K562 (cell line): ENCODE data around the gene SHISAL2B. TPM values are rescaled to one million over a fixed set of nuclear protein-coding genes. Genes with fewer than 3 reads are reported as not detected.

Experiments used
- ATAC-seq: fragments of 200-7000 bp; cut with Tn5 transposase; 3 replicates; pipeline ENCODE4 v1.9.1; 2020; ENCODE audit warnings: moderate library complexity
- BruUV-seq: library from RNA; stranded (reverse); fragments of 400-500 nt; replicated peaks from 2 replicates; lab custom pipeline; 2021; lab: Mats Ljungman, UMichigan
- CTCF ChIA-PET: fragments of 300-600 bp; formaldehyde crosslinking; extraction: SDS; loops from one replicate; lab custom pipeline; 2021; ENCODE audit warnings: low intra/inter-chr PET ratio; lab: Yijun Ruan, JAX
- POLR2A ChIA-PET: fragments of 300-600, 350-650 bp; sonication (Branson Sonifier 250); formaldehyde crosslinking; extraction: SDS; loops from one replicate; lab custom pipeline; 2021; ENCODE audit warnings: antibody characterized with exemption, inconsistent platforms; lab: Yijun Ruan, JAX
- DNase-seq, 4 experiments: peaks; one replicate each; pipeline versions ENCODE4 v3.0.0 to v3.0.0-alpha.2; 2011 to 2018; ENCODE audit warnings: low spot score in 3 of 4, mixed read lengths in 3 of 4; ENCODE audit errors: extremely low read depth in 1 of 4
- FAIRE-seq: peaks from 2 replicates; lab custom pipeline; 2011; peaks lifted over from hg19 to GRCh38; lab: Jason Lieb, UNC
- H2AFZ ChIP-seq: 2 replicates; pipeline ENCODE4 v1.6.0; 2011; ENCODE audit warnings: low read depth, low read length, control low read depth, inconsistent platforms
- H3K27ac ChIP-seq: fragments of 200-600 bp; 3 replicates; pipeline ENCODE4 v1.8.0; 2011; ENCODE audit warnings: low read depth, mild to moderate bottlenecking, control low read depth, inconsistent platforms, low read length, moderate library complexity, mixed read lengths; ENCODE audit errors: extremely low read depth
- H3K27me3 ChIP-seq, 2 experiments: fragments of 300-600 bp in 1 of 2; 2 replicates in 1 of 2; 3 replicates in 1 of 2; pipeline versions ENCODE4 v1.6.0 to v1.8.0; 2011; ENCODE audit warnings: inconsistent platforms in 2 of 2, low read length in 2 of 2, mild to moderate bottlenecking in 1 of 2, mixed read lengths in 1 of 2, moderate library complexity in 1 of 2; ENCODE audit not compliant: control insufficient read depth in 2 of 2, insufficient read depth in 2 of 2
- H3K36me3 ChIP-seq: fragments of 300-600 bp; 3 replicates; pipeline ENCODE4 v1.8.0; 2011; ENCODE audit warnings: mild to moderate bottlenecking, low read length, inconsistent platforms; ENCODE audit not compliant: control insufficient read depth, insufficient read depth
- H3K4me1 ChIP-seq, 2 experiments: fragments of 200-600 bp in 1 of 2; replicated peaks in 1 of 2; 2 replicates in 1 of 2; 3 replicates in 1 of 2; pipeline versions ENCODE4 v1.5.1 to v1.8.0; 2011; ENCODE audit warnings: inconsistent platforms in 2 of 2, low read length in 2 of 2, mild to moderate bottlenecking in 1 of 2, mixed read lengths in 1 of 2, moderate library complexity in 1 of 2; ENCODE audit not compliant: control insufficient read depth in 2 of 2, insufficient read depth in 2 of 2
- H3K4me2 ChIP-seq: 2 replicates; pipeline ENCODE4 v1.6.1; 2011; ENCODE audit warnings: low read length, control low read depth, inconsistent platforms, mixed read lengths; ENCODE audit not compliant: insufficient read depth
- H3K4me3 ChIP-seq: fragments of 200-600 bp; sonication (generic), shearing (Covaris generic); 2 replicates; pipeline ENCODE4 v1.5.1; 2016; ENCODE audit warnings: control low read depth, inconsistent platforms
- H3K79me2 ChIP-seq: fragments of 200-600 bp; 3 replicates; pipeline ENCODE4 v1.8.0; 2011; ENCODE audit warnings: low read length, inconsistent platforms; ENCODE audit not compliant: control insufficient read depth, insufficient read depth
- H3K9ac ChIP-seq, 2 experiments: 2 replicates each; pipeline versions ENCODE4 v1.6.0 to v1.6.1; 2011; ENCODE audit warnings: low read depth in 2 of 2, low read length in 2 of 2, control low read depth in 1 of 2, inconsistent platforms in 1 of 2, mild to moderate bottlenecking in 1 of 2, mixed read lengths in 1 of 2; ENCODE audit not compliant: insufficient read depth in 1 of 2
- H3K9me1 ChIP-seq: one replicate; pipeline ENCODE4 v1.6.0; 2011; ENCODE audit warnings: inconsistent platforms, mild to moderate bottlenecking, low read length, moderate library complexity; ENCODE audit not compliant: control insufficient read depth, insufficient read depth
- H3K9me3 ChIP-seq: replicated peaks from 2 replicates; pipeline ENCODE4 v1.5.1; 2011; ENCODE audit warnings: low read depth, low read length, inconsistent platforms; ENCODE audit not compliant: control insufficient read depth, insufficient read depth
- H4K20me1 ChIP-seq: replicated peaks from 2 replicates; pipeline ENCODE4 v1.6.1; 2011; ENCODE audit warnings: low read length, inconsistent platforms, mixed read lengths; ENCODE audit not compliant: control insufficient read depth, insufficient read depth
- ATF7 ChIP-seq: fragments of 450-650 bp; IDR thresholded peaks from 2 replicates; pipeline ENCODE4 v1.7.1; 2014; ENCODE audit warnings: mild to moderate bottlenecking, moderate library complexity
- GTF2E2 ChIP-seq: fragments of 200-800 bp; sonication (Bioruptor generic); IDR thresholded peaks from 2 replicates; pipeline ENCODE4 v1.6.1; 2016; ENCODE audit warnings: missing genetic modification characterization, missing compliant biosample characterization
- HDAC6 ChIP-seq: IDR thresholded peaks from 2 replicates; pipeline ENCODE4 v1.6.1; 2012; ENCODE audit warnings: low read depth, mild to moderate bottlenecking, control low read depth, inconsistent platforms, low read length, moderate library complexity
- MAFG ChIP-seq: fragments of 450-650 bp; conservative IDR thresholded peaks from 2 replicates; pipeline ENCODE4 v1.6.1; 2016; ENCODE audit warnings: missing genetic modification characterization, missing compliant biosample characterization
- PHF8 ChIP-seq: fragments of 200-600 bp; sonication (generic); IDR thresholded peaks from 2 replicates; pipeline ENCODE4 v1.6.1; 2012; ENCODE audit warnings: mixed run types, mild to moderate bottlenecking, inconsistent platforms, low read length, moderate library complexity, borderline replicate concordance
- RCOR1 ChIP-seq, 2 experiments: IDR thresholded peaks; 2 replicates each; pipeline ENCODE4 v1.6.1; 2012; ENCODE audit warnings: low read depth in 2 of 2, low read length in 2 of 2, borderline replicate concordance in 1 of 2, improper control_type of control experiment in 1 of 2
- ZNF197 ChIP-seq: fragments of 200-800 bp; sonication (Bioruptor generic); IDR thresholded peaks from 2 replicates; pipeline ENCODE4 v1.6.1; 2016; ENCODE audit warnings: low read depth, missing genetic modification characterization, missing compliant biosample characterization
- ZNF217 ChIP-seq: sonication (generic); formaldehyde crosslinking; IDR thresholded peaks from 2 replicates; pipeline ENCODE4 v1.8.0; 2022; ENCODE audit warnings: mild to moderate bottlenecking, missing genetic modification reagents
- ZNF75A ChIP-seq: fragments of 450-650 bp; formaldehyde crosslinking; IDR thresholded peaks from 2 replicates; pipeline ENCODE4 v1.4.0; 2020; ENCODE audit warnings: mild to moderate bottlenecking
- ZNF778 ChIP-seq: fragments of 450-650 bp; formaldehyde crosslinking; IDR thresholded peaks from 2 replicates; pipeline ENCODE4 v1.4.0; 2020; ENCODE audit warnings: mild to moderate bottlenecking, moderate library complexity
- WGBS: fragments of 100-300 bp; shearing (Covaris generic); methylation state at CpG from one replicate; pipeline ENCODE4 v1.1.6; 2016; ENCODE audit warnings: low coverage, mixed read lengths; ENCODE audit not compliant: insufficient coverage; ENCODE audit errors: missing lambda C conversion rate; 5-methylcytosine and 5-hydroxymethylcytosine counted together
- in situ Hi-C: fragments of 300-500 bp; cut with MboI; formaldehyde crosslinking; loops from 4 replicates; pipeline ENCODE4 v1.15.0; 2018; ENCODE audit warnings: inconsistent platforms, mixed read lengths
- intact Hi-C: fragments of 100-400 bp; cut with micrococcal nuclease; formaldehyde crosslinking; loops from 2 replicates; pipeline ENCODE4 v1.14.2; 2022
- polyA plus RNA-seq, 8 experiments: library from polyadenylated mRNA; depleted of rRNA in 4 of 8; stranded (reverse) in 5 of 8; unstranded in 3 of 8; fragments of >200 nt; fragmentation: Nextera tagmentation in 2 of 8; fragmentation: Illumina TruSeq in 1 of 8; extraction: Ambion mirVana in 2 of 8; extraction: Trizol in 1 of 8; gene quantifications; 2 replicates each; pipeline versions ENCODE4 v1.2.1 to v1.2.3, GENCODE V29; 2011 to 2014; ENCODE audit warnings: inconsistent platforms in 1 of 8, missing spikeins in 1 of 8
- total RNA-seq, 7 experiments: library from RNA; depleted of rRNA in 6 of 7; stranded (reverse); fragments of >200 nt in 6 of 7; fragmentation: Illumina TruSeq in 2 of 7; extraction: Trizol in 2 of 7; gene quantifications; 2 replicates each; pipeline versions ENCODE4 v1.2.1 to v1.2.3, GENCODE V29; 2011 to 2021; ENCODE audit warnings: low replicate concordance in 1 of 7
- TF ChIP-seq, protein P1 (sequence below): fragments of 450-650 bp; IDR thresholded peaks from 2 replicates; pipeline ENCODE4 v1.6.1; 2014; ENCODE audit warnings: low read depth, mild to moderate bottlenecking, moderate library complexity, borderline replicate concordance
- TF ChIP-seq, protein P2 (sequence below): fragments of 250-450 bp; sonication (Bioruptor Pico); IDR thresholded peaks from 2 replicates; pipeline ENCODE4 v1.8.0; 2022; ENCODE audit warnings: inconsistent platforms
- TF ChIP-seq, protein P3 (sequence below), 2 experiments: IDR thresholded peaks; 2 replicates each; pipeline ENCODE4 v1.6.1; 2012; ENCODE audit warnings: improper control_type of control experiment in 2 of 2, low read depth in 2 of 2, low read length in 2 of 2, borderline replicate concordance in 1 of 2

Gene SHISAL2B
- total and polyA plus RNA-seq, 9 of the 15 experiments (the other 6 are each of a cell fraction or from before 2014, with no cell fraction given), result not detected

DNA sequence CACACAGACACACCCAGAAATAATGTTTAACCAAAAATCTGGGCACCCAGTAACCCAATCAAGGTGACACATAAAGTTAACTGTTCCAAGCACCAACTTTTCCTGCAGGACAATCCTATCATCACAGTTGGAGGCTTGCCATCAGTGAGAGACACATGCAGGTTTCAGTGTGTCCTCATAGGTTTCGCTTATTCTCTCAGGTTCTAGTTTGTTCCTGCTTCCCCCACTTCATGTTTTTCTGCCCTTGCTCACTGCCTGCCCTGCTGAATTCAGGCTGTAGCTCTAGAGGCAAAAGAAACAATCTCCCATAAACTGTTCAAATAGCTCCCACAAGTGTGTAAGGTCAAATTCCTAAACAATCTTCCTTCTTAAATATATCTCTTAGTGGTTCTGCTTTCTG lies 20.0 kb upstream of the SHISAL2B start:
- no peak overlapping the region for H3K27ac ChIP-seq
- TF ChIP-seq, protein P1, sequence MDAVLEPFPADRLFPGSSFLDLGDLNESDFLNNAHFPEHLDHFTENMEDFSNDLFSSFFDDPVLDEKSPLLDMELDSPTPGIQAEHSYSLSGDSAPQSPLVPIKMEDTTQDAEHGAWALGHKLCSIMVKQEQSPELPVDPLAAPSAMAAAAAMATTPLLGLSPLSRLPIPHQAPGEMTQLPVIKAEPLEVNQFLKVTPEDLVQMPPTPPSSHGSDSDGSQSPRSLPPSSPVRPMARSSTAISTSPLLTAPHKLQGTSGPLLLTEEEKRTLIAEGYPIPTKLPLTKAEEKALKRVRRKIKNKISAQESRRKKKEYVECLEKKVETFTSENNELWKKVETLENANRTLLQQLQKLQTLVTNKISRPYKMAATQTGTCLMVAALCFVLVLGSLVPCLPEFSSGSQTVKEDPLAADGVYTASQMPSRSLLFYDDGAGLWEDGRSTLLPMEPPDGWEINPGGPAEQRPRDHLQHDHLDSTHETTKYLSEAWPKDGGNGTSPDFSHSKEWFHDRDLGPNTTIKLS, result no peak
- TF ChIP-seq ATF7 (no peak), ZNF75A (no peak), MAFG (tag) (no peak), RCOR1 (IDR thresholded peaks at IDR 0.05; ENCODE audit: borderline replicate concordance in 1 of 2, low read depth in 2 of 2, low read length in 2 of 2) (no peak), PHF8 (no peak), HDAC6 (no peak), ZNF217 (no peak), GTF2E2 (tag) (no peak), ZNF778 (CRISPR knock-in tag) (no peak), ZNF197 (CRISPR knock-in tag) (no peak)
- TF ChIP-seq, protein P2, sequence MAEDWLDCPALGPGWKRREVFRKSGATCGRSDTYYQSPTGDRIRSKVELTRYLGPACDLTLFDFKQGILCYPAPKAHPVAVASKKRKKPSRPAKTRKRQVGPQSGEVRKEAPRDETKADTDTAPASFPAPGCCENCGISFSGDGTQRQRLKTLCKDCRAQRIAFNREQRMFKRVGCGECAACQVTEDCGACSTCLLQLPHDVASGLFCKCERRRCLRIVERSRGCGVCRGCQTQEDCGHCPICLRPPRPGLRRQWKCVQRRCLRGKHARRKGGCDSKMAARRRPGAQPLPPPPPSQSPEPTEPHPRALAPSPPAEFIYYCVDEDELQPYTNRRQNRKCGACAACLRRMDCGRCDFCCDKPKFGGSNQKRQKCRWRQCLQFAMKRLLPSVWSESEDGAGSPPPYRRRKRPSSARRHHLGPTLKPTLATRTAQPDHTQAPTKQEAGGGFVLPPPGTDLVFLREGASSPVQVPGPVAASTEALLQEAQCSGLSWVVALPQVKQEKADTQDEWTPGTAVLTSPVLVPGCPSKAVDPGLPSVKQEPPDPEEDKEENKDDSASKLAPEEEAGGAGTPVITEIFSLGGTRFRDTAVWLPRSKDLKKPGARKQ (CRISPR knock-in tag), result no peak
- TF ChIP-seq, protein P3, sequence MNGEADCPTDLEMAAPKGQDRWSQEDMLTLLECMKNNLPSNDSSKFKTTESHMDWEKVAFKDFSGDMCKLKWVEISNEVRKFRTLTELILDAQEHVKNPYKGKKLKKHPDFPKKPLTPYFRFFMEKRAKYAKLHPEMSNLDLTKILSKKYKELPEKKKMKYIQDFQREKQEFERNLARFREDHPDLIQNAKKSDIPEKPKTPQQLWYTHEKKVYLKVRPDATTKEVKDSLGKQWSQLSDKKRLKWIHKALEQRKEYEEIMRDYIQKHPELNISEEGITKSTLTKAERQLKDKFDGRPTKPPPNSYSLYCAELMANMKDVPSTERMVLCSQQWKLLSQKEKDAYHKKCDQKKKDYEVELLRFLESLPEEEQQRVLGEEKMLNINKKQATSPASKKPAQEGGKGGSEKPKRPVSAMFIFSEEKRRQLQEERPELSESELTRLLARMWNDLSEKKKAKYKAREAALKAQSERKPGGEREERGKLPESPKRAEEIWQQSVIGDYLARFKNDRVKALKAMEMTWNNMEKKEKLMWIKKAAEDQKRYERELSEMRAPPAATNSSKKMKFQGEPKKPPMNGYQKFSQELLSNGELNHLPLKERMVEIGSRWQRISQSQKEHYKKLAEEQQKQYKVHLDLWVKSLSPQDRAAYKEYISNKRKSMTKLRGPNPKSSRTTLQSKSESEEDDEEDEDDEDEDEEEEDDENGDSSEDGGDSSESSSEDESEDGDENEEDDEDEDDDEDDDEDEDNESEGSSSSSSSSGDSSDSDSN (IDR thresholded peaks at IDR 0.05; ENCODE audit: borderline replicate concordance in 1 of 2, low read depth in 2 of 2, low read length in 2 of 2), result no peak
- WGBS, result 0% methylated on average over 1 of the region's 1 CpG
- in situ Hi-C loops, result no loop called here
- H3K4me1 ChIP-seq, result peaks cover 0 to 5% of the 10 kb centered on the region in 2 experiments; a peak in 1 of 5 replicates
- DNase-seq (no peak), FAIRE-seq (no peak), ATAC-seq (no peak)
- H3K79me2 ChIP-seq, result no peaks in the 10 kb centered on the region
- no peak overlapping the region for H3K4me3 ChIP-seq
- no peaks in the 10 kb centered on the region for H4K20me1 ChIP-seq
- H3K9me3 ChIP-seq, result no peaks in the 10 kb centered on the region
- CTCF ChIA-PET, result no interaction called here
- intact Hi-C loops, result no loop called here
- POLR2A ChIA-PET, result no interaction called here
- BruUV-seq, result no TSS peak
- no peak overlapping the region for H3K4me2 ChIP-seq
- no peak overlapping the region for H3K9ac ChIP-seq
- H3K36me3 ChIP-seq, result no peaks in the 10 kb centered on the region
- H2AFZ ChIP-seq, result no peak overlapping the region
- H3K9me1 ChIP-seq, result no peaks in the 10 kb centered on the region
- H3K27me3 ChIP-seq, result no peaks in the 10 kb centered on the region
